Body of pancreas (tissue), 4 donors: Measurements from ENCODE around the gene ZNF688. TPM values are rescaled to one million over a fixed set of nuclear protein-coding genes. Genes with fewer than 3 reads are reported as not detected.

Experiments used
- ATAC-seq: fragments of 150-250 bp; one replicate; pipeline ENCODE4 v1.9.1; 2016
- DNase-seq, 4 donors: peaks; one replicate each; pipeline ENCODE4 v3.0.0-alpha.2; 2019
- H3K27ac ChIP-seq, 4 donors: fragments of 200-600 bp; sonication (generic); 1 replicate in 3 of 4; 2 replicates in 1 of 4; pipeline versions ENCODE4 v1.5.1 to v1.6.1; 2016 to 2019; ENCODE audit warnings: mild to moderate bottlenecking in 1 of 4, mixed read lengths in 1 of 4, moderate library complexity in 1 of 4
- H3K27me3 ChIP-seq, 2 donors: fragments of 200-600 bp; sonication (generic); one replicate each; pipeline ENCODE4 v1.6.0; 2016; ENCODE audit warnings: mild to moderate bottlenecking in 1 of 2
- H3K36me3 ChIP-seq, 2 donors: fragments of 200-600 bp; sonication (generic); replicated peaks in 1 of 2; 2 replicates each; pipeline ENCODE4 v1.5.1; 2016; ENCODE audit warnings: low read depth in 2 of 2; ENCODE audit not compliant: insufficient read depth in 1 of 2
- H3K4me1 ChIP-seq: fragments of 200-600 bp; sonication (generic); one replicate; pipeline ENCODE4 v1.6.0; 2016
- H3K4me3 ChIP-seq, 2 donors: fragments of 200-600 bp; sonication (generic); 1 replicate in 1 of 2; 2 replicates in 1 of 2; pipeline ENCODE4 v1.5.1; 2016 to 2019
- H3K9me3 ChIP-seq, 3 donors: fragments of 200-600 bp; sonication (generic); 1 replicate in 2 of 3; 2 replicates in 1 of 3; pipeline ENCODE4 v1.5.1; 2016
- POLR2A ChIP-seq, 3 donors: fragments of 450-650 bp; IDR thresholded peaks; one replicate each; pipeline ENCODE4 v1.6.1; 2016; ENCODE audit warnings: antibody characterized with exemption in 3 of 3, mild to moderate bottlenecking in 2 of 3
- whole genome bisulfite sequencing, 2 donors: methylation state at CpG; one replicate each; pipeline ENCODE4 v1.1.5; 2017; 5-methylcytosine and 5-hydroxymethylcytosine counted together
- intact Hi-C: fragments of 100-400 bp; cut with DNase I; formaldehyde crosslinking; loops from one replicate; pipeline ENCODE4 v1.15.1; 2023
- total RNA-seq, 2 donors: library from RNA; depleted of rRNA; stranded (reverse); fragments of >200 nt; gene quantifications; one replicate each; pipeline ENCODE4 v1.1.0, GENCODE V29; 2016
- TF ChIP-seq, protein P1 (sequence below), 7 experiments: fragments of 450-650 bp in 4 of 7; fragments of 200-600 bp in 3 of 7; sonication (generic) in 3 of 7; IDR thresholded peaks; one replicate each; pipeline ENCODE4 v1.5.1; 2016 to 2019; ENCODE audit warnings: antibody characterized with exemption in 7 of 7

ZNF688 gene
- total RNA-seq, 2 donors from 2014 or later: 19.2 to 27.4 TPM

DNA sequence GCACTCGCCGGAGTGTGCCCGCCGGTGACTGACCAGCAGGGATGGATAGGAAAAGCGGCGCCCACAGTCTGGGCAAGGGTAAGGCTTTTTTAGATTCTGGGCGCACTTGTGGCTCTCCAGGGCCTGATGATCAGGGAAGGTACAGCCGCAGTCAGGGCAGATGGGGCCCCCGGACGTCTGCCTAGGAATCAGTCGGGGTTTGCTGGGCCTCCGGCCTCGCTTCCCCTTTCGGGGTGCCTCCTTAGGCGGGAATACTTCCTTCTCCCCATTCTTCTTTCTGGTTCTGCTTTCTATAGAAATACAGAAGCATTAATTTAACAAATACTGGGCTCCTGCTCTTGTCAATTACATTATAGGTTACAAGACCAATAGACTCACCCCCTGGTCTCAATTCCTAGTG lies 33.6 kb upstream of the ZNF688 start:
- H3K4me3 ChIP-seq: no peak overlapping the region
- no peaks in the 10 kb centered on the region for H3K27me3 ChIP-seq
- intact Hi-C loops: no loop called here
- 81 to 91% methylated on average over 13 to 15 of the region's 15 CpGs for WGBS, 2 donors
- H3K9me3 ChIP-seq: no peaks in the 10 kb centered on the region
- TF ChIP-seq POLR2A (IDR thresholded peaks at IDR 0.05): no peak
- TF ChIP-seq, protein P1, sequence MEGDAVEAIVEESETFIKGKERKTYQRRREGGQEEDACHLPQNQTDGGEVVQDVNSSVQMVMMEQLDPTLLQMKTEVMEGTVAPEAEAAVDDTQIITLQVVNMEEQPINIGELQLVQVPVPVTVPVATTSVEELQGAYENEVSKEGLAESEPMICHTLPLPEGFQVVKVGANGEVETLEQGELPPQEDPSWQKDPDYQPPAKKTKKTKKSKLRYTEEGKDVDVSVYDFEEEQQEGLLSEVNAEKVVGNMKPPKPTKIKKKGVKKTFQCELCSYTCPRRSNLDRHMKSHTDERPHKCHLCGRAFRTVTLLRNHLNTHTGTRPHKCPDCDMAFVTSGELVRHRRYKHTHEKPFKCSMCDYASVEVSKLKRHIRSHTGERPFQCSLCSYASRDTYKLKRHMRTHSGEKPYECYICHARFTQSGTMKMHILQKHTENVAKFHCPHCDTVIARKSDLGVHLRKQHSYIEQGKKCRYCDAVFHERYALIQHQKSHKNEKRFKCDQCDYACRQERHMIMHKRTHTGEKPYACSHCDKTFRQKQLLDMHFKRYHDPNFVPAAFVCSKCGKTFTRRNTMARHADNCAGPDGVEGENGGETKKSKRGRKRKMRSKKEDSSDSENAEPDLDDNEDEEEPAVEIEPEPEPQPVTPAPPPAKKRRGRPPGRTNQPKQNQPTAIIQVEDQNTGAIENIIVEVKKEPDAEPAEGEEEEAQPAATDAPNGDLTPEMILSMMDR (IDR thresholded peaks at IDR 0.05): no peak
- DNase-seq (peak in 1 of 4 donors; percentile 12), ATAC-seq (no peak)
- no peak overlapping the region for H3K27ac ChIP-seq
- H3K4me1 ChIP-seq: peaks cover 17% of the 10 kb centered on the region
- peaks cover 8 to 16% of the 10 kb centered on the region in 2 donors for H3K36me3 ChIP-seq

DNA sequence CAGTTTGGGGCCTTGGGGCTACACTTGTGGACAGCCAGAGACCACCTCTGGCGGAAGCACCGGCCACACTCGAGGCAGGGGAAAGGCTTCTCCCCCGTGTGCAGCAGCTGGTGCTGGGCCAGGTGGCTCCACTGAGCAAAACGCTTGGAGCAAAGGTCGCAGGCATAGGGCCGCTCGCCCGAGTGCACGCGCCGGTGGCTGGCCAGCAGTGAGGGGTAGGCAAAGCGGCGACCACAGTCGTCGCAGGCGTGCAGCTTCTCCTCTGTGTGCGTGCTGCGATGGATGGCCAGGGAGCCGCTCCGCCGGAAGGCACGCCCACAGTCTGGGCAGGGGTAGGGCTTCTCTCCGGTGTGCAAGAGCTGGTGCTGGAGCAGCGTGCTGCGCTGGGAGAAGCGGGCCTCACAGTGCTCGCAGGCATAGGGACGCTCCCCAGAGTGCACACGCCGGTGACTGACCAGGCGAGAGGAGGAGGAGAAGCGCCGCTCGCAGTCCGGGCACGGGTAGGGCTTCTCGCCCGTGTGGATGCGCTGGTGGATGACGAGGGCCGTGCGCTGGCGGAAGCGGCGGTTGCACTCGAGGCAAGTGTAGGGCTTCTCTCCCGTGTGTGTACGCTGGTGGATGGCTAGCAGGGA lies 32.9 kb upstream of the ZNF688 start:
- intact Hi-C loops: no loop called here
- Histone ChIP-seq H3K27ac (no peak overlapping the region), H3K4me3 (no peak overlapping the region), H3K9me3 (no peaks in the 10 kb centered on the region), H3K27me3 (no peaks in the 10 kb centered on the region), H3K4me1 (peaks cover 16% of the 10 kb centered on the region), H3K36me3 (peaks cover 8 to 16% of the 10 kb centered on the region in 2 donors)
- no peak for TF ChIP-seq POLR2A (IDR thresholded peaks at IDR 0.05)
- TF ChIP-seq, protein P1 (IDR thresholded peaks at IDR 0.05): no peak
- no peak for DNase-seq
- 90 to 98% methylated on average over 8 to 49 of the region's 49 CpGs for WGBS, 2 donors
- no peak for ATAC-seq

DNA sequence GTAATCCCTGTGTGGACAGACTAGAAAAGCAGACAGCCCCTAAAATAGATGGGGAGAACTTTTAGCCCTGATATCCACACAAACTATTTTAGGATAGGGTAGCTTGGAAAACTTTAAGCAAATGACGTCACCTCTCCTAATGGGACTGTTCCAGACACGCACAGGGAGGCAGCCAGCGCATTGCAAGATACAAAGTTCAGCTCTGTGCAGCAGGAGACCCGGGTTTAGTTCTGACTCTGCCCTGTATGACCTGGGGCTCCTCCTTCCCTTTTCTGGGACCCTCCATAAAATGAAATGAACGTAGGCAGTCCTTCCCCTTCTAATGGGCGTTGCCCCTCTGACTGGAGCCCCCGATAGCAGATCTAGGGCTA lies 32.4 kb upstream of the ZNF688 start:
- intact Hi-C loops: no loop called here
- Histone ChIP-seq H3K27me3 (no peaks in the 10 kb centered on the region), H3K4me1 (peaks cover 11% of the 10 kb centered on the region), H3K27ac (no peak overlapping the region), H3K4me3 (no peak overlapping the region), H3K36me3 (peaks cover 8 to 16% of the 10 kb centered on the region in 2 donors), H3K9me3 (no peaks in the 10 kb centered on the region)
- TF ChIP-seq, protein P1 (IDR thresholded peaks at IDR 0.05): no peak
- TF ChIP-seq POLR2A (IDR thresholded peaks at IDR 0.05): no peak
- no peak for DNase-seq
- ATAC-seq: no peak
- 83 to 87% methylated on average over 4 to 7 of the region's 7 CpGs for WGBS, 2 donors

DNA sequence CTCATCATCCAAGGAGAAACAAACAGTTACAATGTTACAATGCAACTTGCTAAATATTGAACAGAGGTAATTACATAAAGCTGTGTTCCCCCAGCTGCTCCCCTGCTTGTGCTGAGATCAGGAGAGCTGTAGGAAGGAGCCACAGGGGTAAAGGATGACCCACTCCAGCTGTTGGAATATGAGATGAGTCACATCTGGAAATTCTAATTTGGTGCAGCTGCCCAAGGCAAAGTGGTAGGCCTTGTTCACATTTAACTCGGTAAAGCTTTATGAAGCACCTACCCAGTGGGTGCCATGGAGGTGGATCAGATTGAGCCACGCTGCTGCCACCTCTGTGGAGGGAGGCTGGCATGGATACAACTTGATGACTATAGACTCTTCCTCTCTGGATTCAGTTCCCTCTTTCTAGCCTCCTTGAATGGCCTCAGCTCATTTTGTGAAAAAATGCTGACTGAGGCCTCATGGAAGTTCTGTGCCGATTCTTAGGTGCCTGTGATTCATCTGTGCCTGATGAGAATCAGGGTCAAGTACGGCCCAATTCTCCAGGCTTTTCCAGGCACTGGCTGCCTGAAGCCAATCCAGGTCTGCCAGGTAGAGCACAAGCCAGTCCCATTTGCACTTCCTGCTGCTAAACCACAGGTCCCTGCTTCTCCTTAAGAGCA lies 31.2 kb upstream of the ZNF688 start:
- no peak overlapping the region for H3K27ac ChIP-seq
- 65 to 80% methylated on average over 4 of the region's 4 CpGs for WGBS, 2 donors
- ATAC-seq: no peak
- TF ChIP-seq, protein P1 (IDR thresholded peaks at IDR 0.05): no peak
- TF ChIP-seq POLR2A (IDR thresholded peaks at IDR 0.05): no peak
- peak in 1 of 4 donors; percentile 19 for DNase-seq
- H3K9me3 ChIP-seq: no peaks in the 10 kb centered on the region
- intact Hi-C loops: no loop called here
- H3K27me3 ChIP-seq: no peaks in the 10 kb centered on the region
- no peak overlapping the region for H3K4me3 ChIP-seq
- H3K36me3 ChIP-seq: peaks cover 8 to 16% of the 10 kb centered on the region in 2 donors
- no peaks in the 10 kb centered on the region for H3K4me1 ChIP-seq
